KOPT-K1 (cell line): Measurements from ENCODE around the gene SGMS1.
"Not testable (repeated sequence)": the region's sequence is repeated elsewhere in the genome, so short reads cannot be mapped to it uniquely, and the experiment has no call there.

Experiments
- H3K27ac ChIP-seq: fragments of 200-600 bp; sonication (generic); 2 replicates; pipeline ENCODE4 v1.5.1; 2016; ENCODE audit warnings: antibody characterized with exemption, mild to moderate bottlenecking, low read depth, low read length; ENCODE audit not compliant: poor library complexity, severe bottlenecking
- H3K36me3 ChIP-seq: fragments of 200-600 bp; sonication (generic); 2 replicates; pipeline ENCODE4 v1.5.1; 2017; ENCODE audit warnings: antibody characterized with exemption, mild to moderate bottlenecking, low read length, moderate library complexity; ENCODE audit not compliant: insufficient read depth
- H3K9me3 ChIP-seq: fragments of 200-600 bp; sonication (generic); 2 replicates; pipeline ENCODE4 v1.5.1; 2017; ENCODE audit warnings: antibody characterized with exemption, low read length, mild to moderate bottlenecking; ENCODE audit not compliant: insufficient read depth, poor library complexity, severe bottlenecking

Gene SGMS1

DNA sequence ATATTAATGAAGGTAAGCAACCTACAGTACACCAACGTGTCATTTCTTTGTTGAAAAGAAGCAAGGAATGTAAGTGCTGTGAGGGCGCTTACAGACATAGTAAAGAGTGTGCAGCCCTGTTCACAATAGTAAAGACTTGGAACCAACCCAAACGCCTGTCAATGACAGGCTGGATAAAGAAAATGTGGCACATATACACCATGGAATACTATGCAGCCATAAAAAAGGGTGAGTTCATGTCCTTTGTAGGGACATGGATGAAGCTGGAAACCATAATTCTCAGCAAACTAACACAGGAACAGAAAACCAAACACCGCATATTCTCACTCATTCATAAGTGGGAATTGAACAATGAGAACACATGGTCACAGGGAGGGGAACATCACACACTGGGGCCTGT, 55.0 kb downstream of the SGMS1 start:
- H3K36me3 ChIP-seq, result not testable (repeated sequence)

DNA sequence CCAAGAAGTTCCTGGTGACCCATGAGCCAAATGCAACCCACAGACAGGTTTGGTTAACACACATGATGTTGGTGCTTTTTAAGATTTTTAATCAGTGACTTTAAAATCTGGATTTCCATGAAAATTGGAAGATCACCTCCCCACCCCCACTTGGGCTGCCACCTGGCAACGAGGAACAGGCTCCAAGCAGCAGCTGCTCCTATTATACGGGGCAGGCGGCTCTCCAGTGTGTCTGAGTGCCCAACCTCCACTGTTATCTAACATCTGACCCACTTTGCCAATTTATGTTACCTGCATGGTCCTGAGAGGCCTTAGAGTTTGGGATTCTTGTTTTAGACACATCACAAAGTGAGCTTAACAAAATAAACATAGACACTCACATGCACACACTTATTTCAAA, 56.4 kb downstream of the SGMS1 start:
- Histone ChIP-seq H3K27ac (no peak overlapping the region), H3K36me3 (no peaks in the 10 kb centered on the region), H3K9me3 (no peaks in the 10 kb centered on the region)

More for the DNA sequence above, 55.0 kb downstream of the SGMS1 start:
- H3K27ac ChIP-seq, H3K9me3 ChIP-seq: not testable (repeated sequence)

DNA sequence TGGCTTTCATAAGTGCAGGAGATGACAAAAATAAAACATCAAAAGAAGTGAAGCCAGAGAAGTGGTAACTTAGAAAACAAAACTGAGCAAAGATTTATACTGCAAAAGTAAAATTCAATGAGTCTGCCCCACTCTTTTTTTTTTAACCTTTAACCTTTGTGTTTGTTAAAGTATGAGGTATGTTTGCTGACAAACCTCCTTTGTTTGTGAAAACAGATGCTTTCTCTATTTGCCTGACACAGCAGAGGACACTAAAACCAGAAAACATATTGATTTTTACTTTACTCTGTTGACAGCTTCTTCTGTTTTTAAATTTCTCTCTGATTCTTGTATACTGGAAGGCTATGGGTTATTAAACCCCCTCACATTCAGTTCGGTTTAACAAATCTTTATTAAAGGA, 57.6 kb downstream of the SGMS1 start:
- H3K9me3 ChIP-seq, result no peaks in the 10 kb centered on the region
- H3K27ac ChIP-seq, result no peak overlapping the region
- no peaks in the 10 kb centered on the region for H3K36me3 ChIP-seq

DNA sequence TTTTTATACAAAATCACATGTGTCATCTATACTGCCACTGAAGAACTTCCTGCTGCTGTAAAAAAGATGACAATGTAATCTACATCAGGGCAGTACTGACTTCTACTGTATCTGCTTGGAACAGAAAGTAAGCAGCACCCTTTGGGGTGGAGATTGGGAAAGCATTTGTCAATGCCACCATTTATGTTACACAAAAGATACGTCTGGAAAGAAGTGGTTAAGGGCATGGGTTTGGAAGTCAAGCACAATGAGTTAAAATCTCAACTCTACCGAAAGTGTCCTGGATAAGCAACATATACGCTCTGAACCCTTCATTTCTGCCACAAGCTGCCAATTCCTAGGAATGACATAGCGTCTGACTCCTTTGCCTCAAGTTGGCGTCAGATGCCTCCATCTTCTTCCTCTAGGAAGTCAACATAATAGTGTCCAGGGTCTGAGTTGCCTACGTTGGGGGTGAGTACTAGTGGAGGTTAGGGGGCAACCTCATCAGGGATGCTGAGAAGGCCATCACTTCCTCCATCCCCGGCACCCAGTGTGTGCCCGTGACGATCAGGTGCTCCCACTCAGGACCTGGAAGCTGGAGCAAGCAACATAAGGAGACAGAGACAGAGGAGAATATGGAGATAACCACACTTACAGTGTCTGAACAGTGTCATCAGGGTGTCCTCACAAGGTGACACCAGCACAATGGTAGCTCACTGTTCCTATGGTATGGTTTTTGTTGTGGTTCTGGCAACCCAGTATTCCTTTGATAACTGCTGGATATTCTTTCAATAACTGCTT, 58.3 kb downstream of the SGMS1 start:
- Histone ChIP-seq H3K36me3 (no peaks in the 10 kb centered on the region), H3K27ac (no peak overlapping the region), H3K9me3 (no peaks in the 10 kb centered on the region)

DNA sequence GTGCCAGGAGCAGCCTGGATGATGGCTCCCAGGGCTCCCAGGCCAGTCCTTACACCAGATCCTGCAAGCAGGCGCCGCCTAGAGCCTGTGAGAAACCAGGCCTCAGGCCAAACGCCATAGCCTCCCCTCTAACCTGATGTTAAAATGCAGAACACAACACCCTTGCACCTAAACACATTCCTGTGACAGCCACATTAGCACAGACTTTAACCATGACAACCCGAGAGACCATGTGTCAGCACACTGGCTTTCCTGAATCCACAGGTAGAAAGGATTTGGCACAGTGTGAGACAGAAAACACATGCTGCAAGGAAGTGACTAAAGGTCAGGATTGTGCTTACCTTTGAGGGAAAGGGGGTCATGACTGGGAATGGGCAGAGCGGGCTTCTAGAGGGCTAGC, 59.9 kb downstream of the SGMS1 start:
- H3K27ac ChIP-seq, result no peak overlapping the region
- no peaks in the 10 kb centered on the region for H3K36me3 ChIP-seq

DNA sequence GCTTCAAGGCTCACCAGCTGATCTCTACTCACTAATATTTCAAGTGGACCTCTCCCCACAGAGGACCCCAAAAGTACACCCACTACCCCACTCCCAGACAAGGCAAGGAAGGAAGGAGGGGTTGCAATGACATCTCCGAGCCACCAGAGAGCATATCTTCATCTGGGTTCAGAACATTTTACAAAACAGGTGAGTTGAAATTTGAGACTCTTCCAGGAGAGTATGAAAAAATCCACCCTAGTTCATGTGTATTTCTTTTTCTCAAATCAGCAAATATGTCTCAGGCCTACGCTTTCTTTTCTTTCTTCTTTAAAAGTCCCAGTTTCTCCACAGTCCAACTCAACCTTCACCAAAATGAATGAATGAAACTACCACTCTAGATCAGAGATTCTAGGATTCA, 61.9 kb downstream of the SGMS1 start:
- Histone ChIP-seq H3K27ac (no peak overlapping the region), H3K9me3 (no peaks in the 10 kb centered on the region), H3K36me3 (no peaks in the 10 kb centered on the region)

More for the DNA sequence above, 59.9 kb downstream of the SGMS1 start:
- no peaks in the 10 kb centered on the region for H3K9me3 ChIP-seq

DNA sequence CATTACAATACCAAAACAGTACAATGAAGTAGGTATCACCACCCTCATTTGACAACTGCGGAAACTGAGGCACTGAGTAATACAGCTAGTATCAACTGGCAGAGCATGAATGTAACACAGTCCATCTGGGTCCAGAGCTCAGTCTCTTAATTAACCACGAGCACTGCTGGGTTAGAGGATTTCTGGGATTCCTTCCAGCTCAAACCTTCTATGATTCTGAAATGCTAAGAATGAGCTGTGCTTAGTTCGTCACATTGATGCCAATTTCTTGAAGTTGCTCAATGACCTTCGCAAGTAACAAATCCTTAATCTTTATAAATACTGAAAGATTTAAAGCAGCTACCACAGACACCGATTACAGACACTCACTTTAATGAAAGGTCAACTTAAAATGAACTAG, 62.5 kb downstream of the SGMS1 start:
- Histone ChIP-seq H3K36me3 (no peaks in the 10 kb centered on the region), H3K9me3 (no peaks in the 10 kb centered on the region), H3K27ac (no peak overlapping the region)

DNA sequence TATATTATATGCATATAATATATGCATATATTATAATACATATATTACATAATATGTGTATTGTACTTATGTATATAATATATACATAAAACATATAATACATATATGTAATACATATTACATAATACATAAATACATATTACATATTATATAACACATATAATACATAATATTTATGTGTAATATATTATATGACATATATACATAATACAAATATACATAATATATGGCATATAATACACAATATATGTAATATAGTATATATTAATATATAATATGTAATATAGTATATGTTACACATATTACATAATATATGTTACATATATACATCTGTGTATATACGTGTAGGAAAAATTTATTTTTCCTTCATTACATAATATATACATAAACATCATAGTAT, 63.4 kb downstream of the SGMS1 start:
- Histone ChIP-seq H3K36me3 (no peaks in the 10 kb centered on the region), H3K27ac (no peak overlapping the region), H3K9me3 (no peaks in the 10 kb centered on the region)

DNA sequence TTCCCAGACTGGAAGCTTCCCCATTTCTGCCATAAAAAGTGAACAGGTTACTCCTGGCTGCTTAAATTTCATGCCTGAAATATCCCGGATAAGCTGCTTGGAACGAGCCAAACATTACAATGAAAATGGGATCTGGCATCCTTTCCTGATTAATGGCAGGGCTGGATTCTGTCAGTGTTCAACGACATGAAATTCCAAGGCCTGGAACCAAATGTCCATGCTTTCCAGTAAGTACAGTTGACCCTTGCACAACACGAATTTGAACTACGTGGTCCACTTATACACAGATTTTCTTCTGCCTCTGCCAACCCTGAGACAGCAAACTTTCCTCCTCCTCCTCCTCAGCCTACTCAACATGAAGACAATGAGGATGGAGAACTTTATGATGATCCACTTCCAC, 65.4 kb downstream of the SGMS1 start:
- no peaks in the 10 kb centered on the region for H3K36me3 ChIP-seq
- H3K27ac ChIP-seq, result no peak overlapping the region
- H3K9me3 ChIP-seq, result no peaks in the 10 kb centered on the region

DNA sequence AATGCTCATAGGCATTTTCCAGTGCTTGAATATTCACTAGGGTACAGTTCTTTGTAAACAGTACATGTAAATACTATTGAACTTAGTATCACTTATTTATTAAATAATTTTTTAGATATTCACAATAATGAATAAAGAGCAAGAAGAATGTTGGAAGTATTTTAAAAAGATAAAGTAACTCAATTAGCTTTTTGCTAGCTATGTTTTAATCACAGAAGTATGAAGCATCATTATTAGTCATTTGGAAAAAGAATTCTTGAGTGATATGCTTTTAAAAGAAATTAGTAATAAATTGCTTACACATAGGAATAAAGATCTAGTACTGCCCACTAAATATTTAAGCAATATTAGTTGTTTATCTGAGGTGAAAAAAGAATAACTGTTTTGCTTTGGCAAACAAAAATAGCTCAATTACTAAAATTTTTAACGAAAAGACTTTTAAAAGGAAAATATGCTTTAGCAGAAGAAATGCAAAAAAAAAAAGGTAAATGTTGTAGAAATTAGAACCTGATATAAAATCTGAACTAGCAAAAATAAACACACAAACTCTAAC, 66.5 kb downstream of the SGMS1 start:
- Histone ChIP-seq H3K27ac (no peak overlapping the region), H3K9me3 (no peaks in the 10 kb centered on the region), H3K36me3 (no peaks in the 10 kb centered on the region)

DNA sequence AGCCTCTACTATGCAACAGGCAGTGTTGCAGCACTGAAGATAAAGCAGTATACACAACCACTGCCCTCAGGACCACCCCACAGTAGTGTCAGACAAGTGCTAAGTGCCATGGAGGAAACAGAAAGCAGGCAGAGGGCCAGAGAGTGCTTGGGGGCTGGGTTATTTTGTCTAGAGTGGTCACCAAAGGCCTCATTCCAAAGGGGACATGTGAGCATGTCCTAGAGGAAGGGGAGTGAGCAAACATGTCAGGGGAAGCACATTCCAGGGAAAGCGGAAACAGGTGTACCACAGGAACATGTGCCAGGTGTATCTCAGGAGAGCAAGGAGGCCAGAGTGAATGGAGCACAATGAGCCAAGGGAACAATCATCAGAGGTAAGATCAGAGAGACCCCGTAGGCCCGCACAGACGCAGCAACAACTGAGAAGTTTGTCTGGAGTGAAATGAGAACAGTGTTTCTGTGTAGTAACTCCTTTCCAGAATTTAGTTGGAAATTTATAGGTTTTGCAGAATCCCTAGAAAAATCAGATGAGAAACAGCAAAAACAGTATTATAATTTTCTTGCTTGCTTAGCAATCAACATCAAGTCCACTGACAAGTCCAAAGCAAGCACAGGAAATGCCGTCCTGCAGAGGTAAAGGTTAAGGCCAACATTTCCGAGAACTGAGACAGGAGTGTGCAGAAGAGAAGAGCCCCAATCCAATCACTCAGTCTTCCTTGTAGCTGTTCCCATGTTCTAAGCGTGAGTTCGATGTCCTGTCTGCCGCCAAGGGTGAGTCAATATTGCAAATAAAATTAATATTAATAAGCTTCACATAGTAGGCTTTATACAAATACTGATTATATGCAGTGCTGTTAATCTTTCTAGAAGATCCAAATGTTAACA, 67.3 kb downstream of the SGMS1 start:
- Histone ChIP-seq H3K36me3 (no peaks in the 10 kb centered on the region), H3K9me3 (no peaks in the 10 kb centered on the region), H3K27ac (no peak overlapping the region)

DNA sequence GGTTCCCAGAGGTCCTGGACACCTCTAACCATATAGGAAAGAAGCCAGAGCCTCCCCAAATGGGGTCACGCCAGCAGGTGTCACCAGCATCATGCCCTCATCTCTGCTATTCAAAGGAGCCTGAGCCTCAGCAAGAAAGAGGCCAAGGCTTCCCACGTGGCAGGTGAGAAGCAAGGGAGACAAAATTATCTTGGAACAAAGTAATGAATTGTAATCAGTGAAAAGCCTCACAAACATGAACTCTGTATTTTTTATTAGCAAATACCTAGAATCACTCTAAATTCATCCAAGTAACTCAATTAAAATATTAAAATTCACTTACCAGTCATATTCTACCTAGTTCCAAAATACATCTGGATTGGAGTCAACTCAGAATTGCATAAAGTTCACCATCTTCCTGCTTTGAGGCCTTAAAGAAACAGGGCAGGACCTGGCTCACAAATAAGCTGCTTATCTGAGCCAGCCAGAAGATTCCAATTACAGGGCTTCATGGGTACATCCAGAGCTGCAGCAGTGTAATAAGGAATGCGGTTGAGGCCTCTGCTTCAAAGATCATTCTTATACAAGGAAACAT, 68.7 kb downstream of the SGMS1 start:
- Histone ChIP-seq H3K27ac (no peak overlapping the region), H3K9me3 (no peaks in the 10 kb centered on the region), H3K36me3 (no peaks in the 10 kb centered on the region)

DNA sequence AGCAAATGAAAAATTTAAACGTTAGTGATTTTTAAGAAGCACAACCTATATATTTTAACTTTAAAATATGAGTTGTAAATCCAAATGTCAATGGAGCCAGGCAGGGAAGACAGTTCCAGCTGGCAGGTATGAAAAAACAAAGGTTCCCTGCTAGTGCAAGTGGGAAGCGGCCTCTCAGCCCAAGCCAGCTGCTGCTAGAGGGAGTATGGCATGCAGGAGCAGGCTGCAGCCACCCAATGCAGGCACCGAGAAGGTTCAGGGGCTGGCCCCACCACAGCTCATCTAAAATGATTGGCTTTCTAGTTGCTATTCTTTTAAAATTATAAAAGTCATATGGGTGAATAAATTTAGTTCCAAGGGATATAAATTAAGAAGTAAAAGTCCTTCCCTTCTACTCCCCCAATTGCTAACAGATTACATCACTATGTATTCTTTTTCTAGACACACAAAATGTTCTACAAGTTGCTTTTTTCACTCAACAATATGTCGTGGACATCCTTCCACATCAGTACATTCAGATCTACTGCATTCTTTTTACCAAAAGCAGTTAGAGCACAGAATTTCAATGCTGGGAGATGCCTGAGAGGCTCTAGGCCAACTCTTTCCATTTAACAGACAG, 69.3 kb downstream of the SGMS1 start:
- H3K9me3 ChIP-seq, result no peaks in the 10 kb centered on the region
- H3K36me3 ChIP-seq, result no peaks in the 10 kb centered on the region
- no peak overlapping the region for H3K27ac ChIP-seq

DNA sequence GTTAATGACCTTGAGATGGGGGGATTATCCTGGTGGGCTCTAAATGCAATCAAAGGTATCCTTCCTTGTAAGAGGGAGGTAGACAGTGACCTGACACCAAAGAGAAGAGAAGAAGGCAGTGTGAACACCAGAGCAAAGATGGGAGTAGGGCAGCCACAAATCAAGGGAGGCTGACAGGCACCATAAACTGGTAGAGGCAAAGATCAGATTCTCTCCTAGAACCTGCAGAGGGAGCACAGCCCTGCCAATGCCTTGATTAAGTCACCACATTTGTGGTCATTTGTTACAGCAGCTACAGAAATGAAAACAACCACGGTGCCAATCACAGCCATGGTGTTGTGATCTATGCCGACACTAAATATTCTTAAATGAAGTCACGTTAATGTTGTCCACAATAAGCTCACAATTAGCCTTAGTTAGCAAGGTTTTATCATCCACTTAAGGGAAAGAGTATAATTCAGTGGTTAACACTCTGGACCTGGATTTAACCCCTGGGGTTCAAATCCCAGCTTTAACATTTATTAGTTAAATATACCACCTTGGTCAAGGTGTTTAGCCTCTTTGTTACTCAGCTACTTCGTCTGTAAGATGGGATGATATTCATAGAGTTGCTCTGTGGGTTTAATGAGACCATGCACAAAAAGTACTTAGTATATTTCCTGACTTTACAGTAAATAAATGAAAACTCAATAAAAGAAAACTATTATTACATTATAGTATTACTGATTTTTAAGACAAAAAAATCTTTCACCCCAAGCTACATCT, 70.8 kb downstream of the SGMS1 start:
- Histone ChIP-seq H3K27ac (no peak overlapping the region), H3K9me3 (no peaks in the 10 kb centered on the region), H3K36me3 (no peaks in the 10 kb centered on the region)
